HEK293T (cell line): ENCODE data around the gene KRTAP10-3.

ENCODE experiments used
- BHLHE40 ChIP-seq: fragments of 450-650 bp; IDR thresholded peaks from 2 replicates; pipeline ENCODE4 v1.6.1; 2016; ENCODE audit warnings: mild to moderate bottlenecking, moderate library complexity, borderline replicate concordance
- LEF1 ChIP-seq: fragments of 450-650 bp; IDR thresholded peaks from 2 replicates; pipeline ENCODE4 v1.6.1; 2017; ENCODE audit warnings: mild to moderate bottlenecking, borderline replicate concordance
- TARDBP ChIP-seq: fragments of 450-650 bp; IDR thresholded peaks from 2 replicates; pipeline ENCODE4 v1.6.1; 2016

- TF ChIP-seq LEF1 (no peak), TARDBP (no peak), BHLHE40 (no peak)
These were observed 21.2 kb upstream of the KRTAP10-3 start for GRCh38 chr21:44579833-44580144.
